Activated CD4-positive, alpha-beta memory T cell treated with anti-CD3 and anti-CD28 coated beads for 36 hours (primary cell): ENCODE data around the gene VPREB1. TPM values are rescaled to one million over a fixed set of nuclear protein-coding genes. Genes with fewer than 3 reads are reported as not detected.
"Not testable (repeated sequence)": the region's sequence is repeated elsewhere in the genome, so short reads cannot be mapped to it uniquely, and the experiment has no call there.

Experiments
- CTCF ChIA-PET: fragments of 350-600 bp; sonication (Branson Sonifier 250); formaldehyde crosslinking; loops from one replicate; lab custom pipeline; 2021; ENCODE audit warnings: antibody characterized with exemption, inconsistent platforms; lab: Charles Lee
- POLR2A ChIA-PET: fragments of 350-600 bp; sonication (Branson Sonifier 250); formaldehyde crosslinking; loops from one replicate; lab custom pipeline; 2021; ENCODE audit warnings: antibody characterized with exemption; lab: Charles Lee
- DNase-seq: peaks from one replicate; pipeline ENCODE4 v3.0.0-alpha.2; 2020
- H3K27ac Mint-ChIP-seq: one replicate; pipeline ENCODE4 v1.8.0; 2021; ENCODE audit warnings: mixed read lengths
- H3K27me3 Mint-ChIP-seq: one replicate; pipeline ENCODE4 v1.8.0; 2021; ENCODE audit warnings: mixed read lengths
- H3K36me3 Mint-ChIP-seq: one replicate; pipeline ENCODE4 v1.8.0; 2021; ENCODE audit warnings: mixed read lengths
- H3K4me1 Mint-ChIP-seq: one replicate; pipeline ENCODE4 v1.8.0; 2021; ENCODE audit warnings: low read depth, mixed read lengths
- H3K4me3 Mint-ChIP-seq: one replicate; pipeline ENCODE4 v1.8.0; 2021; ENCODE audit warnings: mild to moderate bottlenecking, mixed read lengths
- H3K9me3 Mint-ChIP-seq: one replicate; pipeline ENCODE4 v1.8.0; 2021; ENCODE audit warnings: mixed read lengths
- intact Hi-C: fragments of 100-400 bp; cut with micrococcal nuclease; formaldehyde crosslinking; loops from one replicate; pipeline ENCODE4 v1.15.1; 2023
- total RNA-seq, 2 experiments: library from RNA; stranded (reverse); gene quantifications; one replicate each; pipeline ENCODE4 v1.2.3, GENCODE V29; 2021

VPREB1 gene
- total RNA-seq, 2 experiments from 2014 or later = not detected

GRCh38 chr22:22235558-22235957 is 9.0 kb upstream of the VPREB1 start:
- H3K27me3 Mint-ChIP-seq = no peaks in the 10 kb centered on the region
- H3K36me3 Mint-ChIP-seq = no peaks in the 10 kb centered on the region
- intact Hi-C loops = loop anchor here (1.0 kb wide), 2 partner anchors 27 to 79 kb away; no protein-coding TSS in a partner anchor
- no peak overlapping the region for H3K27ac Mint-ChIP-seq
- DNase-seq = peak; percentile 78
- peaks cover 6% of the 10 kb centered on the region for H3K4me1 Mint-ChIP-seq
- ChIA-PET CTCF (interaction anchor here (0.6 to 18.4 kb wide), 17 partner anchors 8 to 187 kb away, joined by 3 to 569 read pairs (median 4); no protein-coding TSS in a partner anchor), POLR2A (interaction anchor here (0.9 to 1.5 kb wide), 2 partner anchors 25 to 28 kb away, joined by 3 to 7 read pairs; no protein-coding TSS in a partner anchor)
- H3K9me3 Mint-ChIP-seq = no peaks in the 10 kb centered on the region
- H3K4me3 Mint-ChIP-seq = no peak overlapping the region

- no peaks in the 10 kb centered on the region for H3K27me3 Mint-ChIP-seq
- H3K4me1 Mint-ChIP-seq = peaks cover 6% of the 10 kb centered on the region
- CTCF ChIA-PET = interaction anchor here (0.7 to 18.4 kb wide), 2 partner anchors 31 to 71 kb away, joined by 3 to 569 read pairs; no protein-coding TSS in a partner anchor
- no peak for DNase-seq
- POLR2A ChIA-PET = no interaction called here
- H3K9me3 Mint-ChIP-seq = no peaks in the 10 kb centered on the region
- H3K36me3 Mint-ChIP-seq = no peaks in the 10 kb centered on the region
- no peak overlapping the region for H3K27ac Mint-ChIP-seq
- no peak overlapping the region for H3K4me3 Mint-ChIP-seq
- intact Hi-C loops = no loop called here
Measured at GRCh38 chr22:22237521-22237920, 7.1 kb upstream of the VPREB1 start.

GRCh38 chr22:22239311-22239939 is 5.2 kb upstream of the VPREB1 start:
- H3K9me3 Mint-ChIP-seq = no peaks in the 10 kb centered on the region
- DNase-seq = no peak
- H3K27me3 Mint-ChIP-seq = peaks cover 2% of the 10 kb centered on the region
- intact Hi-C loops = no loop called here
- no peak overlapping the region for H3K27ac Mint-ChIP-seq
- H3K4me3 Mint-ChIP-seq = no peak overlapping the region
- no peaks in the 10 kb centered on the region for H3K36me3 Mint-ChIP-seq
- ChIA-PET CTCF (interaction anchor here (18.4 kb wide), 1 partner anchor 33 kb away, joined by 569 read pairs; no protein-coding TSS in a partner anchor), POLR2A (interaction anchor here (0.7 kb wide), 1 partner anchor 29 kb away, joined by 3 read pairs; no protein-coding TSS in a partner anchor)
- H3K4me1 Mint-ChIP-seq = peaks cover 2% of the 10 kb centered on the region

GRCh38 chr22:22241554-22241898 is 3.1 kb upstream of the VPREB1 start:
- DNase-seq = no peak
- peaks cover 2% of the 10 kb centered on the region for H3K27me3 Mint-ChIP-seq
- no peak overlapping the region for H3K4me3 Mint-ChIP-seq
- POLR2A ChIA-PET = no interaction called here
- CTCF ChIA-PET = interaction anchor here (18.4 kb wide), 1 partner anchor 35 kb away, joined by 569 read pairs; no protein-coding TSS in a partner anchor
- no peak overlapping the region for H3K27ac Mint-ChIP-seq
- H3K4me1 Mint-ChIP-seq = no peaks in the 10 kb centered on the region
- no peaks in the 10 kb centered on the region for H3K9me3 Mint-ChIP-seq
- no peaks in the 10 kb centered on the region for H3K36me3 Mint-ChIP-seq
- intact Hi-C loops = no loop called here

GRCh38 chr22:22242488-22242887 is 2.1 kb upstream of the VPREB1 start:
- no peaks in the 10 kb centered on the region for H3K4me1 Mint-ChIP-seq
- H3K36me3 Mint-ChIP-seq = no peaks in the 10 kb centered on the region
- DNase-seq = no peak
- peaks cover 2% of the 10 kb centered on the region for H3K27me3 Mint-ChIP-seq
- H3K9me3 Mint-ChIP-seq = no peaks in the 10 kb centered on the region
- no peak overlapping the region for H3K27ac Mint-ChIP-seq
- no peak overlapping the region for H3K4me3 Mint-ChIP-seq
- intact Hi-C loops = no loop called here
- ChIA-PET POLR2A (no interaction called here), CTCF (interaction anchor here (1.2 to 18.4 kb wide), 2 partner anchors 7 to 36 kb away, joined by 3 to 569 read pairs; no protein-coding TSS in a partner anchor)

- Mint-ChIP-seq H3K9me3 (no peaks in the 10 kb centered on the region), H3K36me3 (no peaks in the 10 kb centered on the region), H3K4me3 (no peak overlapping the region), H3K4me1 (peaks cover under 1% of the 10 kb centered on the region), H3K27me3 (peaks cover 2% of the 10 kb centered on the region), H3K27ac (no peak overlapping the region)
- ChIA-PET POLR2A (no interaction called here), CTCF (interaction anchor here (1.2 to 18.4 kb wide), 2 partner anchors 8 to 37 kb away, joined by 3 to 569 read pairs; no protein-coding TSS in a partner anchor)
- DNase-seq = no peak
- intact Hi-C loops = no loop called here
Measured at GRCh38 chr22:22243033-22243680, 1.4 kb upstream of the VPREB1 start.

- DNase-seq = no peak
- Mint-ChIP-seq H3K27me3 (peaks cover 2% of the 10 kb centered on the region), H3K4me3 (no peak overlapping the region), H3K4me1 (peaks cover 11% of the 10 kb centered on the region), H3K9me3 (no peaks in the 10 kb centered on the region), H3K36me3 (no peaks in the 10 kb centered on the region), H3K27ac (no peak overlapping the region)
- ChIA-PET CTCF (interaction anchor here (2.1 to 18.4 kb wide), 2 partner anchors 10 to 39 kb away, joined by 6 to 569 read pairs; no protein-coding TSS in a partner anchor), POLR2A (no interaction called here)
- intact Hi-C loops = no loop called here
Measured at GRCh38 chr22:22245256-22245909, 797 bp downstream of the VPREB1 start.

- Mint-ChIP-seq H3K36me3 (no peaks in the 10 kb centered on the region), H3K9me3 (no peaks in the 10 kb centered on the region), H3K4me3 (no peak overlapping the region), H3K27ac (no peak overlapping the region), H3K4me1 (peaks cover 11% of the 10 kb centered on the region), H3K27me3 (peaks cover 2% of the 10 kb centered on the region)
- intact Hi-C loops = no loop called here
- ChIA-PET POLR2A (no interaction called here), CTCF (interaction anchor here (1.1 to 18.4 kb wide), 3 partner anchors 10 to 97 kb away, joined by 3 to 569 read pairs (median 6); no protein-coding TSS in a partner anchor)
- no peak for DNase-seq
Measured at GRCh38 chr22:22245935-22246525, 1.4 kb downstream of the VPREB1 start.

- Mint-ChIP-seq H3K4me3 (no peak overlapping the region), H3K4me1 (peaks cover 11% of the 10 kb centered on the region), H3K27me3 (peaks cover 2% of the 10 kb centered on the region), H3K36me3 (no peaks in the 10 kb centered on the region), H3K27ac (no peak overlapping the region), H3K9me3 (no peaks in the 10 kb centered on the region)
- ChIA-PET POLR2A (no interaction called here), CTCF (interaction anchor here (1.1 to 18.4 kb wide), 3 partner anchors 11 to 96 kb away, joined by 3 to 569 read pairs (median 6); no protein-coding TSS in a partner anchor)
- intact Hi-C loops = no loop called here
- no peak for DNase-seq
Measured at GRCh38 chr22:22246706-22247105, 2.1 kb downstream of the VPREB1 start.

GRCh38 chr22:22248878-22249277 is 4.3 kb downstream of the VPREB1 start:
- intact Hi-C loops = no loop called here
- ChIA-PET POLR2A (no interaction called here), CTCF (interaction anchor here (0.7 to 1.4 kb wide), 3 partner anchors 13 to 308 kb away, joined by 3 to 4 read pairs (median 3); no protein-coding TSS in a partner anchor)
- Mint-ChIP-seq H3K36me3 (no peaks in the 10 kb centered on the region), H3K27me3 (peaks cover 2% of the 10 kb centered on the region), H3K9me3 (no peaks in the 10 kb centered on the region), H3K4me3 (no peak overlapping the region), H3K4me1 (peaks cover 11% of the 10 kb centered on the region), H3K27ac (no peak overlapping the region)
- peak; percentile 14 for DNase-seq

- POLR2A ChIA-PET, H3K36me3 Mint-ChIP-seq, DNase-seq, intact Hi-C loops, H3K9me3 Mint-ChIP-seq, CTCF ChIA-PET, H3K4me3 Mint-ChIP-seq, H3K27ac Mint-ChIP-seq, H3K27me3 Mint-ChIP-seq: not testable (repeated sequence)
- H3K4me1 Mint-ChIP-seq = peaks cover 11% of the 10 kb centered on the region
Measured at GRCh38 chr22:22250651-22251050, 6.1 kb downstream of the VPREB1 start.
